ENCODE results near the gene IL32. TPM values are rescaled to one million over a fixed set of nuclear protein-coding genes. Genes with fewer than 3 reads are reported as not detected.
"Not testable (repeated sequence)": the region's sequence is repeated elsewhere in the genome, so short reads cannot be mapped to it uniquely, and the experiment has no call there.

Gene IL32
- polyA plus RNA-seq, 1 donor from 2014 or later = not detected

DNA sequence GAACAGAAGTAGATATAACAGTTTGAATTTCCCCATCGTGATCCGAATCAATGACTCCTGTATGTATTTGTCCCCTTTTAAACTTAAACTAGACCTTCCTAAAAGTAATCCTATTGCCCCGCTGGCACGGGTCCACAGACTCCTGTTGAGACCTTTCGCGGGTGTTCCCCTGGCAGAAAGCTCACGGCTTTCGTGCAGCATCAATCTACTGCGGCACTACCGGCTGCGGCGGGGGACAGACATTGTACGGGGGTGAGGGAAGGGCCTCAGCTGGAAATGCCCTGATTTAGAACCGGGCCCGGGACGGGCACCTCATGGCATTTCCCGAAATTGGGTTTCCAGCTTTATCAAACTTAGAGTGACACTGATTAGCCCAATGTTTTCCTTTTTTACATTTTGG is 14.6 kb downstream of the IL32 start:
- no peaks in the 10 kb centered on the region for H3K36me3 ChIP-seq (ENCODE audit: insufficient read depth, low read length)
- H3K27ac ChIP-seq (ENCODE audit: low read length) = no peak overlapping the region
- no peak overlapping the region for H3K9ac ChIP-seq (ENCODE audit: low read length)
- H3K27me3 ChIP-seq (ENCODE audit: insufficient read depth, low read depth, low read length) = no peaks in the 10 kb centered on the region
- H3K9me3 ChIP-seq (ENCODE audit: low read length) = no peaks in the 10 kb centered on the region
- no peaks in the 10 kb centered on the region for H3F3A ChIP-seq (ENCODE audit: insufficient read depth, low read length, poor library complexity, severe bottlenecking)
- H4K20me1 ChIP-seq (ENCODE audit: insufficient read depth) = no peaks in the 10 kb centered on the region
- H3K79me2 ChIP-seq (replicated peaks; ENCODE audit: insufficient read depth, low read length) = no peaks in the 10 kb centered on the region
- no peak overlapping the region for H3K4me2 ChIP-seq (ENCODE audit: low read length)
- H3K9me2 ChIP-seq (ENCODE audit: insufficient read depth, low read length) = no peaks in the 10 kb centered on the region
- H3K4me3 ChIP-seq (ENCODE audit: low read length) = no peak overlapping the region
- no peak for TF ChIP-seq MXI1 (conservative IDR thresholded peaks at IDR 0.05; ENCODE audit: poor library complexity, severe bottlenecking)
- no peak for TF ChIP-seq RAD21 (conservative IDR thresholded peaks at IDR 0.05)
- TF ChIP-seq EP300 (conservative IDR thresholded peaks at IDR 0.05; ENCODE audit: poor library complexity, severe bottlenecking) = no peak
- TF ChIP-seq TAF1 (IDR thresholded peaks at IDR 0.05; ENCODE audit: low read depth) = no peak
- TF ChIP-seq, protein P1, sequence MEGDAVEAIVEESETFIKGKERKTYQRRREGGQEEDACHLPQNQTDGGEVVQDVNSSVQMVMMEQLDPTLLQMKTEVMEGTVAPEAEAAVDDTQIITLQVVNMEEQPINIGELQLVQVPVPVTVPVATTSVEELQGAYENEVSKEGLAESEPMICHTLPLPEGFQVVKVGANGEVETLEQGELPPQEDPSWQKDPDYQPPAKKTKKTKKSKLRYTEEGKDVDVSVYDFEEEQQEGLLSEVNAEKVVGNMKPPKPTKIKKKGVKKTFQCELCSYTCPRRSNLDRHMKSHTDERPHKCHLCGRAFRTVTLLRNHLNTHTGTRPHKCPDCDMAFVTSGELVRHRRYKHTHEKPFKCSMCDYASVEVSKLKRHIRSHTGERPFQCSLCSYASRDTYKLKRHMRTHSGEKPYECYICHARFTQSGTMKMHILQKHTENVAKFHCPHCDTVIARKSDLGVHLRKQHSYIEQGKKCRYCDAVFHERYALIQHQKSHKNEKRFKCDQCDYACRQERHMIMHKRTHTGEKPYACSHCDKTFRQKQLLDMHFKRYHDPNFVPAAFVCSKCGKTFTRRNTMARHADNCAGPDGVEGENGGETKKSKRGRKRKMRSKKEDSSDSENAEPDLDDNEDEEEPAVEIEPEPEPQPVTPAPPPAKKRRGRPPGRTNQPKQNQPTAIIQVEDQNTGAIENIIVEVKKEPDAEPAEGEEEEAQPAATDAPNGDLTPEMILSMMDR (IDR thresholded peaks at IDR 0.05; ENCODE audit: poor library complexity, severe bottlenecking) = no peak
- no peak for TF ChIP-seq REST (IDR thresholded peaks at IDR 0.05; ENCODE audit: borderline replicate concordance)
- no peak for TF ChIP-seq EZH2 (IDR thresholded peaks at IDR 0.05; ENCODE audit: borderline replicate concordance, insufficient read depth, low read length, poor library complexity, severe bottlenecking)
- no peak for TF ChIP-seq SMC3 (conservative IDR thresholded peaks at IDR 0.05; ENCODE audit: poor library complexity)
- no peak for TF ChIP-seq POLR2AphosphoS5 (IDR thresholded peaks at IDR 0.05)
- H2AFZ ChIP-seq (ENCODE audit: low read depth, low read length) = no peak overlapping the region

DNA sequence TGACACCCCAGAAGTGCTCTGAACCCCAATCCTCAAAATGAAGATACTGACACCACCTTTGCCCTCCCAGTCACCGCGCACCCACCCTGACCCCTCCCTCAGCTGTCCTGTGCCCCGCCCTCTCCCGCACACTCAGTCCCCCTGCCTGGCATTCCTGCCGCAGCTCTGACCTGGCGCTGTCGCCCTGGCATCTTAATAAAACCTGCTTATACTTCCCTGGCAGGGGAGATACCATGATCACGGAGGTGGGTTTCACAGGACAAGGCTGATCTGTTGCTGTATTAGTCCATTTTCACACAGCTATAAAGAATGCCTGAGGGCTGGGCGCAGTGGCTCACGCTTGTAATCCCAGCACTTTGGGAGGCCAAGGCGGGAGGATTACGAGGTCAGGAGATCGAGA is 16.5 kb downstream of the IL32 start:
- not testable (repeated sequence) for H3K36me3 ChIP-seq (ENCODE audit: insufficient read depth, low read length); H3K9ac ChIP-seq (ENCODE audit: low read length); H3F3A ChIP-seq (ENCODE audit: insufficient read depth, low read length, poor library complexity, severe bottlenecking); H3K9me3 ChIP-seq (ENCODE audit: low read length); H3K27ac ChIP-seq (ENCODE audit: low read length); H3K27me3 ChIP-seq (ENCODE audit: insufficient read depth, low read depth, low read length); H3K79me2 ChIP-seq (replicated peaks; ENCODE audit: insufficient read depth, low read length); H3K4me3 ChIP-seq (ENCODE audit: low read length); H3K9me2 ChIP-seq (ENCODE audit: insufficient read depth, low read length); H2AFZ ChIP-seq (ENCODE audit: low read depth, low read length); H4K20me1 ChIP-seq (ENCODE audit: insufficient read depth); H3K4me2 ChIP-seq (ENCODE audit: low read length)

DNA sequence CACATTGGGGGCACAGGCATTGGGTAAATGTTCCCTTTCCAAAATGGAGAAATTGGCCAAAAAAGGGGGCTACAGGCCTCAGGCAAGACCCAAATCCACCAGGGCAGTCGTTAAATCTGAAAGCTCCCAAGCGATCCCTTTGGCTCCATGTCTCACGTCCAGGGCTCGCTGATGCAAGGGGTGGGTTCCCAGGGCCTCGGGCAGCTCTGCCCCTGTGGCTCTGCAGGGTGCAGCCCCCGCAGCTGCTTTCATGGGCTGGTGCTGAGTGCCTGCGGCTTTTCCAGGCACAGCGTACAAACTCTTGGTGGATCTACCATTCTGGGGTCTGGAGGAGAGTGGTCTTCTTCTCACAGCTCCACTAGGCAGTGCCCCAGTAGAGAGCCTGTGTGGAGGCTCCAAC is 18.0 kb downstream of the IL32 start:
- not testable (repeated sequence) for H3K4me3 ChIP-seq (ENCODE audit: low read length); H4K20me1 ChIP-seq (ENCODE audit: insufficient read depth); H3K9ac ChIP-seq (ENCODE audit: low read length); H3F3A ChIP-seq (ENCODE audit: insufficient read depth, low read length, poor library complexity, severe bottlenecking); H2AFZ ChIP-seq (ENCODE audit: low read depth, low read length); H3K27me3 ChIP-seq (ENCODE audit: insufficient read depth, low read depth, low read length); H3K4me2 ChIP-seq (ENCODE audit: low read length); H3K36me3 ChIP-seq (ENCODE audit: insufficient read depth, low read length); H3K9me2 ChIP-seq (ENCODE audit: insufficient read depth, low read length); H3K27ac ChIP-seq (ENCODE audit: low read length); H3K9me3 ChIP-seq (ENCODE audit: low read length); H3K79me2 ChIP-seq (replicated peaks; ENCODE audit: insufficient read depth, low read length)
